OCI-LY3 (cell line): ENCODE results near the gene GPR12.

Experiments
- H2AFZ ChIP-seq: fragments of 200-600, 300-600 bp; shearing (Covaris generic); 2 replicates; pipeline ENCODE4 v1.6.0; 2014; ENCODE audit warnings: antibody characterized with exemption, low read depth, low read length
- H3K27ac ChIP-seq: fragments of 200-600, 300-600 bp; sonication (generic); 2 replicates; pipeline ENCODE4 v1.5.1; 2014; ENCODE audit warnings: mild to moderate bottlenecking, low read length, moderate library complexity, mixed read lengths
- H3K27me3 ChIP-seq: fragments of 200-600, 300-600 bp; sonication (generic); 2 replicates; pipeline ENCODE4 v1.6.1; 2014; ENCODE audit warnings: low read depth, low read length, mixed read lengths
- H3K36me3 ChIP-seq: fragments of 200-600, 300-600 bp; sonication (generic); replicated peaks from 2 replicates; pipeline ENCODE3; 2014; ENCODE audit warnings: low read depth, low read length, mixed read lengths
- H3K4me1 ChIP-seq: fragments of 300-600, 200-600 bp; sonication (generic); 2 replicates; pipeline ENCODE4 v1.6.1; 2014; ENCODE audit warnings: low read length, mixed read lengths
- H3K4me2 ChIP-seq: fragments of 200-600, 300-600 bp; sonication (generic); 2 replicates; pipeline ENCODE4 v1.6.1; 2014; ENCODE audit warnings: low read length, mixed read lengths
- H3K4me3 ChIP-seq: fragments of 300-600, 200-600 bp; sonication (generic); 2 replicates; pipeline ENCODE4 v1.5.1; 2014; ENCODE audit warnings: antibody characterized with exemption, mild to moderate bottlenecking, low read length, moderate library complexity
- H3K79me2 ChIP-seq: fragments of 300-600, 200-600 bp; shearing (Covaris generic); 2 replicates; pipeline ENCODE4 v1.6.1; 2014; ENCODE audit warnings: mild to moderate bottlenecking, low read length, mixed read lengths
- H3K9ac ChIP-seq: fragments of 300-600, 200-600 bp; shearing (Covaris generic); 2 replicates; pipeline ENCODE4 v1.6.0; 2014; ENCODE audit warnings: mild to moderate bottlenecking, low read length, moderate library complexity
- H3K9me3 ChIP-seq: fragments of 200-600, 300-600 bp; shearing (Covaris generic); 2 replicates; pipeline ENCODE4 v1.6.1; 2014; ENCODE audit warnings: low read length, mixed read lengths; ENCODE audit not compliant: insufficient read depth
- H4K20me1 ChIP-seq: fragments of 200-600, 300-600 bp; sonication (generic); 2 replicates; pipeline ENCODE4 v1.6.1; 2016; ENCODE audit warnings: low read length, mixed read lengths; ENCODE audit not compliant: insufficient read depth
- EZH2phosphoT487 ChIP-seq: fragments of 200-600 bp; shearing (Covaris generic); IDR thresholded peaks from 2 replicates; pipeline ENCODE4 v1.6.1; 2018; ENCODE audit warnings: antibody characterized with exemption, mixed run types, low read depth
- TF ChIP-seq, protein P1 (sequence below): fragments of 200-600, 300-600 bp; sonication (generic); IDR thresholded peaks from 2 replicates; pipeline ENCODE4 v1.5.1; 2014; ENCODE audit warnings: antibody characterized with exemption, low read length, low read depth

The GPR12 gene

DNA sequence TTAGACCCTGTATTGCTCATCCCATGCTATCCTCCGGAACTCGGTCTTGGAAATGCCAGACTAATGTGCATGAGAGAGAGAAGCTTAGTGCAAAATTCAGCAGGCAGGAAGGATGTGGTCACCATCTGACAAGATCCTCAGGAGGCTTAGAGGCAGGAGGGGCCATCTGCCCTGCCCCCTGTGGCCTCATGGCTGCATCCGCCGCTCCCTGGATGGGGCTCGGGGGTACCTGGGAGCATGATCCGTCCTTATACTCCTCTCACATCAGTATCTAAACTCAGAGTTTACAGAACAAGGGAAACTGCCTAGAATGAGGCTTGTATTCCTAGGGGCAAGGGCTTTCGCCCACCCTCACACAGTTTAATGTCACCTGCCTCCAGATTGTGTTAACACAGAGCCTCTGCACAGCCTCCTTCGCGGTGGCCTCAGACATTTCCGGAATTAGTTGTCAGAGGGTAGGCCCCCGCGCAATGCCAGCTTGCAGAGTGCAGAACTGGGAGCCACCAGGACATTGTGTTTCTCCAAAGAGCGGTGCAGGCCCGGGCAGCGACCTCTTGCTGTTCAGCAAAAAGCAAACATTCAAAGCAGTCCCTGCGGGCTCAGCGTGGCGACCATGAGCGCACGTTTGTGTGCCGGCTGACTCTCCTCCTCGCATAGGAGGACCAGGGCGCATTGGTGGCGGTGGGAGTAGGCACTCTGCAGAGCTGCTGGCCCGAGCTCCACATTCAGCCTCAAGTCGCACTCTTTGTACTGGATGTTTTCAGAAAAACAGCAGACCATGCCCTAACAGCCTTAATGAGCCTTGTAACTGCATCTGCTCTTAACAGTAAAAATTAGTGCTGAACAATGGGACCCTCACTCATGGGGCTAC lies 39.1 kb downstream of the GPR12 start:
- no peak for TF ChIP-seq EZH2phosphoT487
- TF ChIP-seq, protein P1, sequence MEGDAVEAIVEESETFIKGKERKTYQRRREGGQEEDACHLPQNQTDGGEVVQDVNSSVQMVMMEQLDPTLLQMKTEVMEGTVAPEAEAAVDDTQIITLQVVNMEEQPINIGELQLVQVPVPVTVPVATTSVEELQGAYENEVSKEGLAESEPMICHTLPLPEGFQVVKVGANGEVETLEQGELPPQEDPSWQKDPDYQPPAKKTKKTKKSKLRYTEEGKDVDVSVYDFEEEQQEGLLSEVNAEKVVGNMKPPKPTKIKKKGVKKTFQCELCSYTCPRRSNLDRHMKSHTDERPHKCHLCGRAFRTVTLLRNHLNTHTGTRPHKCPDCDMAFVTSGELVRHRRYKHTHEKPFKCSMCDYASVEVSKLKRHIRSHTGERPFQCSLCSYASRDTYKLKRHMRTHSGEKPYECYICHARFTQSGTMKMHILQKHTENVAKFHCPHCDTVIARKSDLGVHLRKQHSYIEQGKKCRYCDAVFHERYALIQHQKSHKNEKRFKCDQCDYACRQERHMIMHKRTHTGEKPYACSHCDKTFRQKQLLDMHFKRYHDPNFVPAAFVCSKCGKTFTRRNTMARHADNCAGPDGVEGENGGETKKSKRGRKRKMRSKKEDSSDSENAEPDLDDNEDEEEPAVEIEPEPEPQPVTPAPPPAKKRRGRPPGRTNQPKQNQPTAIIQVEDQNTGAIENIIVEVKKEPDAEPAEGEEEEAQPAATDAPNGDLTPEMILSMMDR, result no peak
- Histone ChIP-seq H3K4me1 (no peaks in the 10 kb centered on the region), H3K79me2 (no peaks in the 10 kb centered on the region), H3K9ac (no peak overlapping the region), H3K4me3 (no peak overlapping the region), H3K9me3 (no peaks in the 10 kb centered on the region), H4K20me1 (no peaks in the 10 kb centered on the region), H3K27me3 (no peaks in the 10 kb centered on the region), H3K36me3 (no peaks in the 10 kb centered on the region), H3K27ac (no peak overlapping the region), H3K4me2 (no peak overlapping the region), H2AFZ (no peak overlapping the region)

DNA sequence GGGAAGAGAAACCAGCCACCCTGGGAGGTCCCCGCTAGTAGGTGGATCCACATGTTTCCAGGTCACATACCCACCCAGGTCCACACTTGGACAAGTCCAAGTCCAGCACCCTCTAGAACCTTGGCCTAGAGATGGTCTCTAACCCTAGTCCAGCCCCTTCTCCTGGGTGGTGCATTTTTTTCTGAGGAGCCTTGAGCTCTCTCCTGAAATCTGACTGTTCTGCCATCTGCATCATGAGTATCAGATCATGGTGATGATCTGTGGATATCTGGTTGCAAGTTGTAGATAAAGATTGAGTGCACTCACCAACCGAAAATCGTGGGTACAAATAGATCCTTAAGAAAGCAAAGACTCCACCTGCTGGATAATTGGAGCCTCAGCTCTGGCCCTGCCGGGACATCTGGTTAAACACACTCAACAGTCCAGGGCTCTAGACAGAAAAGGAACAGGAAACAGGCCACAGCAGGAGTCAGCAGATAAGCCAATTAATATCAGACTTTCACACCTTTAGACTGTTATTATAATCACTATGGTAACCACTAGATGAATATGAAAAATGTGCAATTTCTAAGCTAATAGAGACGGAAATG lies 41.1 kb downstream of the GPR12 start:
- no peaks in the 10 kb centered on the region for H4K20me1 ChIP-seq
- no peaks in the 10 kb centered on the region for H3K79me2 ChIP-seq
- no peak overlapping the region for H3K27ac ChIP-seq
- H2AFZ ChIP-seq, result no peak overlapping the region
- H3K4me3 ChIP-seq, result no peak overlapping the region
- no peaks in the 10 kb centered on the region for H3K9me3 ChIP-seq
- H3K4me1 ChIP-seq, result no peaks in the 10 kb centered on the region
- no peak overlapping the region for H3K9ac ChIP-seq
- H3K36me3 ChIP-seq, result no peaks in the 10 kb centered on the region
- no peak for TF ChIP-seq EZH2phosphoT487
- TF ChIP-seq, protein P1, result 0 out of 2 replicates have a peak, but pooled peaks have one; percentile 10
- H3K27me3 ChIP-seq, result no peaks in the 10 kb centered on the region
- H3K4me2 ChIP-seq, result no peak overlapping the region

DNA sequence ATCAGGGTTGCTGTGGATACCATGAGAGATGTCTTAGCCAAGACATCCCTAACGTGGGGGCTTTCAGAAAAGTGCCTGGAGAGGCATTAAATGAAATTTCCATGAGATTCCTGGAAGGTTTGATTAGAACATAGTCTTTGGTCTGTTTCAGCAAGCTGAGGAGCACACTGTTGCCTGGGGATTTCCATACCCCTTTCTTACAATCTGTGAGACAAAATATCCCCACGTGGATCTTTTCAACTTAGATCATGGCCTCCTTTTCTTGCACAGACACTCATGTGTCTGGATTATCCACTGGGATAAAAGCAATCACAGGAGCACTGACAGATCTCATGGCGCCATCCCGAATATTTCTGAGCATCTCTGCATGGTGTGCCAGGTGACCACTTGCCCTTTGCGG lies 41.7 kb downstream of the GPR12 start:
- Histone ChIP-seq H3K4me2 (no peak overlapping the region), H3K27ac (no peak overlapping the region)
- no peak for TF ChIP-seq EZH2phosphoT487
- TF ChIP-seq, protein P1, result no peak

DNA sequence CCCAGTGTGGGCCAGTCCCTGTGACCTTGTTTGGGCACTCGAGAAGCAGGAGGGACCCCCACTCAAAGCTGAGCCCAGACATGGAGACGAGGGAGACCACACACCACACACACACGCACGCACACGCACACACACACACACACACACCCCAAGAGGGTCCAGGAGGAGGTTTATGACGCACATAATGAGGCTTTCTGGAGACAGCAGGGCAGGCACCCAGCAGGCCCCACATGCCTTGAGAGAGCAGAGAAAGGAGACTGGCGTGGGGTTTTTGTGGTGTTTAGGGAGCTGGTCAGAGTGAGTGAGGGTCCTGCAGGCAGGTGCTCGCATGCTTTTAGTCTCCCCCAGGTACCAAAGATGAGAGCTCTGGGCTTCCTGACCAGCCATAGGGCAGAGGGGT lies 42.4 kb downstream of the GPR12 start:
- Histone ChIP-seq H3K27ac (no peak overlapping the region), H3K79me2 (no peaks in the 10 kb centered on the region), H3K4me3 (no peak overlapping the region), H3K4me1 (no peaks in the 10 kb centered on the region), H3K9me3 (no peaks in the 10 kb centered on the region), H2AFZ (no peak overlapping the region), H3K4me2 (no peak overlapping the region), H3K27me3 (no peaks in the 10 kb centered on the region), H3K9ac (no peak overlapping the region), H4K20me1 (no peaks in the 10 kb centered on the region), H3K36me3 (no peaks in the 10 kb centered on the region)
- no peak for TF ChIP-seq EZH2phosphoT487
- TF ChIP-seq, protein P1, result no peak

More for the DNA sequence above, 41.7 kb downstream of the GPR12 start:
- Histone ChIP-seq H2AFZ (no peak overlapping the region), H3K79me2 (no peaks in the 10 kb centered on the region), H3K27me3 (no peaks in the 10 kb centered on the region), H3K4me1 (no peaks in the 10 kb centered on the region), H3K4me3 (no peak overlapping the region), H3K9me3 (no peaks in the 10 kb centered on the region), H4K20me1 (no peaks in the 10 kb centered on the region), H3K9ac (no peak overlapping the region), H3K36me3 (no peaks in the 10 kb centered on the region)
